ENCODE data around the gene SH3RF3.
"Not testable (repeated sequence)": the region's sequence is repeated elsewhere in the genome, so short reads cannot be mapped to it uniquely, and the experiment has no call there.

Gene SH3RF3

DNA sequence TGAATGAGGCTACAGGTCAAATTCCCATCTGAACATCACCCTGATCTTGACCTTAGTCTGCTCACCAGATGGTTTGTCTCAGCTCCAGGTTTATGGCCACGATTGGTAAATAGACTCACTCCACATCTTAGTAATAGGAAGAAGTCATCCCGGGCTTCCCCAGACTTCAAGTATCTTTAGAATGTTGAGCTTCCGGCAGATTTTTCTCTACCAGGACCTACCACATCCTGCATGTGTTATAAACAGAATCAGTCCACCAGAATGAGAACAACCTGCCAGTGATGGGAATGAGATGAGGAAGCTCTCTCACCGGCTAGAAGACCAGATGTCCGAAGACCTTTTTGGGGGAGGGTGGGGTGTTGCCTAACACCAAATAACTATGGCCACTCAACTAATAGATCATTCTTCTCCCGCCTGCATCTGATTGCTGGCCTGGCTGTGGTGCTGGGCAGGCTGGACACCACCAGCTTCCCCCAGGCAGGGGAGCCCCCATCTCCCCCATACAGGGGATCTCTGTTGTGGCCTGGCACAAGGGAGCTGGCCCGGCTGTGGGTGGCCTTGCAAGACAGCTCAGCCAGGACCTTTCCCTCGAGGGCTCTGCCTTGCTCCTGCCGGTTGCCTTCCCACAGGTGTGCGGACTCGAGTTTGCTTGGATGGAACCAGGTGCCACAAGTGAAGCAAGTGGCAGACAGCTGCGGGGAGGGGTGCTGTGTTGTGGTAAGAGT is 88.5 kb downstream of the SH3RF3 start:
- DNase-seq (ENCODE audit: low read depth, low spot score) = no peak

DNA sequence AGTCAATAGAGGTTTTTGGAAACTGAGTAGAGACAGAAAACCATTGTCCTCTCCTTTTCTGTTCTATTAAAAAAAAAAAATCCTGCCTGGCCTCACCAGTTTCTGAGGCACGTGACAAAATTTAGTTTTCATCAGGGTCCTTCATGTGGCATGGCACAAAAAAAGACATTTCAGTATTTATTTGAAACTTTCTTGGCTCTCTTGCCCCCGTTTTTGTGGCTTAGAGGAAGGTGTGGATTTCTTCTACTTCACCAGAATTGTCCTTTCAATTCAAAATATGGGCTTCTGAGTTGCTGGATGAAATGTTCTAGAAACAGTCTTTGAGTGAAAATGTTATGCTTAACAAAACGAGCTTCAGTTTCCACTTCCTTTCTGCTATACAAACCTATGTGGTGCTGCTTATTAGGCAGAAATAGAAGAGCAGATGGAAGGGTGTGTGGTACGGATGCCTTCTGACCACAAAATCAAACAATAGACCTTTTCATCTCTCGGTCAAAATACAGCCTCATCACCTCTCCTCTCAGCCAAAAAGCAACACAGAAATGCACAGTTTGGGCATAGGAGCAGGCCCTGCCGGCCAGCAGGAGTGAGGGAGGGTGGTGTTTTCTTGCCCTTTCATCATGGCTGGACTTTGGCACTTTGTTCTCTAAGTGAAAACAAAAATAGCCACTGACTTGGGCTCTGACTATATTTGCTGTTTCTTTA is 89.2 kb downstream of the SH3RF3 start:
- DNase-seq (ENCODE audit: low read depth, low spot score) = no peak

DNA sequence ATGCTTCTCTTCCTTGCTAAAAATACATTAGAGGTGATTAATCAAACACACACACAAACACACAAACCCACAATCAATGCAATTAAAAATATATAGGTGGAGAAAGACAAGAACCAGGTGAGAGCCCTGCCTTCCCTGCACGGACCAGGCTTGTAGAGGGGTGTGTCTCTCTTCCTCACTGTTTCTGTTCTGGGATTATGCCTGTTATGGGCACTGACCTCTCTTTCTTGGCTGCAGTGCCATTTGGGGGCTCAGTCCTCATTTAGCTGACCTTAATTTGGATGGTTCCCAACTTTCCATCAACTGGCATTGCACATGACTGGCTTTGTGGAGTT is 89.8 kb downstream of the SH3RF3 start:
- DNase-seq (ENCODE audit: low read depth, low spot score) = no peak

DNA sequence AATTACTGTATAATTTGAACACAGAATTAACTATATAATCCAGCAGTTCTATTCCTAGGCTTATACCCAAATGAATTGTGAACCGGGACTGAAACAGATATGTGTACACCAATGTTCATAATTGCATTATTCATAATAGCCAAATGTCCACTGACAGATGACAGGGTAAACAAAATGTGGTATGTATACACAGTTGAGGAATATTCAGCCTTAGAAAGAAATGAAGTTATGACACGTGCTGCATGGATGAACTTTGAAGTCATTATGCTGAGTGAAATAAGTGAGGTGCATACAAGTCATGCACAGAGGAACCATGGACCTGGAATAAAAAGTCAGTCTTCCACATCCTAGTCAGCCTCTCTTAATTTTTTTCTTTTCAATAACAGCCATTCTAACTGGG is 91.9 kb downstream of the SH3RF3 start:
- DNase-seq (ENCODE audit: low read depth, low spot score) = no peak

DNA sequence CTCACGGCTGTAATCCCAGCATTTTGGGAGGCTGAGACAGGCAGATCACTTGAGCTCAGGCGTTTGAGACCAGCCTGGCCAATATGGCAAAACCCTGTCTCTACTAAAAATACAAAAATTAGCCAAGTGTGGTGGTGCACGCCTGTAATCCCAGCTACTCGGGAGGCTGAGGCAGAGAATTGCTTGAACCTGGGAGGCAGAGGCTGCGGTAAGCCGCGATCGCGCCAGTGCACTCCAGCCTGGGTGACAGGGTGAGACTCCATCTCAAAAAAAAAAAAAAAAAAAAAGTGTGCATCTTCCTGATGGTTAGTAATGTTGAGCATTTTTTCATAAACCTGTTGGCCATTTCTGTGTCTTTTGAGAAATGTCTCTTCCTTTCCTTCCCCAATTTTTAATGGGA is 92.3 kb downstream of the SH3RF3 start:
- not testable (repeated sequence) for DNase-seq (ENCODE audit: low read depth, low spot score)

DNA sequence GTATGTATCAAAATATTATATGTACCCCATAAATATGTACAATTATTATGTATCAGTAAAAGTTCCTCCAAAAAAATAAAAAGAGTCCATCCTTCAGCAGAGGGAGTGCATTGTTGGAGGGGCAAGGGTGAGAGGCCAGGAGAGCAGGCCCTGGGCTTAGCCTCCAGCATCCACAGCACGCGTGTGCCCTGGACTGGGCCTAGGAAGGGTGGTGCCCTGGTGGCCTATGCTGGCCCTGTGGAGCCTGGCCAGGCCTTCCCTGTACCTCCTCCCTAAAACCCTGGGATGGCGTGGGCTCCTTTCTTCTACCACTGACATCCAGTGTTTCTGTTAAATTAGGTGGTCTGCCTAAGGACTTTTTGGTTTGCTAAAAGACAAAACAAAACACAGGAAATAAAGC is 93.4 kb downstream of the SH3RF3 start:
- DNase-seq (ENCODE audit: low read depth, low spot score) = no peak

DNA sequence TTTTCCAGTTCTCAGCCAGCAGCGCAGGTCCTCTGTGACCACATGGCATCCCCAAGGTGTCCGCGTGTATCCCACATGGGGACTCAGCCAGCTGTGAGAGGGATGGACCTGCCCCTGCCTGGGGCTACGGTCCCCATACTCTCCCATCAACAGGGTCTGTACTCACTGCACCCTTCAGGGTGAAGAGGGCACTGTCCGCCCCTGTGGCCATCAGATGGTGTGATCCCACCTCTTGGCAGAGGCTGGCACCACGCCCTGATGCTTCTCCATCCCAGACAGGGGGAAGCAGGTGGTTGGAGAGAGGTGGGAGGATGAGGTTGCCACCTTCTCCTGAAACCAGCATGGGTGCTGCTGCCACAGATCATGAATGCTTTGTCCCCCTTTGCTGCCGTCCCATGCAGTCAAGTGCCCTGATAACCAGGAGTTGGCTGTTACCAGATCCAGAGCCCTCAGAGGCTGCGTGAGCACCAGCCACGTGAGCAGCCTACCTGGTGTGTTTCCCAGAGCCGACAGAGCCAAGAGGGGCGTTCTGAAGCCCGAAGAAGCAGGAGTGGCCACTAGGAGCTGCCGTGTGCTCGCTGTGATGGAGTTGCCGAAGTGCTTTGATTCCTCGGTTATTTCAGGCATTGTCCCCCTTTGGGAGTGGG is 93.9 kb downstream of the SH3RF3 start:
- no peak for DNase-seq (ENCODE audit: low read depth, low spot score)

DNA sequence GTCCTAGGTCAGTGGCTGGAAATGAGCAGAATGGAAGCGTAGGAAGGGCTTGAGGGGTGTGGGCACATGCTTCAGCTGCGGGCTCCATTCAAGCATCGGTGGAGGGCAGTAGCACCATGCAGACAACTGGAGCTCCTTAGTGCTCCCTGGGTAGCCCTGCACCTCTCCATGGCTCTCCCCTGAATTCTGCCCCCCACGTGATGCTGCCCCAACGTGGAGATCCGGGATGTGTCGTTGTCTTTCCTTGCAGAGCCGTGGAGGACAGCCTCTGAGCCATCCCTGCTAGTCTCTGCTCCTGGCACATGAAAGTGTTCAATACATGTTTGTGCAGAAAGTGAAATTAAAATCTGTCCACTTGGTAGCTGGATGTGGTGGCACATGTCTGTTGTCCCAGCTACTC is 94.5 kb downstream of the SH3RF3 start:
- no peak for DNase-seq (ENCODE audit: low read depth, low spot score)

DNA sequence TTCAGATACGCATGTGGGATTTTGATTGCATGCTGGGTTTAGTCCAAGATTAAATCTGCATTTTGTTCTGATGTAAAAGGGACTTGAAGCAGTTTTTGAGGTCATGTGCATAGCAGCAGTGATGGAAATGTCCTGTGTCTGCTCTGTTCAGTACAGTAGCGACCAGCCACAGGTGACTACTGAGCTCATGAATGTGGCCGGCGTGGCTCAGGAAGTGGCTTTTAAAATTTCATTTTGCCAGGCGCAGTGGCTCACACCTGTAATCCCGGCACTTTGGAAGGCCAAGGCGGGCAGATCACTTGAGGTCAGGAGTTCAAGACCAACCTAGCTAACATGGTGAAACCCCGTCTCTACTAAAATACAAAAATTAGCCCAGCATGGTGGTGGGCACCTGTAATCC is 95.3 kb downstream of the SH3RF3 start:
- DNase-seq (ENCODE audit: low read depth, low spot score) = not testable (repeated sequence)

DNA sequence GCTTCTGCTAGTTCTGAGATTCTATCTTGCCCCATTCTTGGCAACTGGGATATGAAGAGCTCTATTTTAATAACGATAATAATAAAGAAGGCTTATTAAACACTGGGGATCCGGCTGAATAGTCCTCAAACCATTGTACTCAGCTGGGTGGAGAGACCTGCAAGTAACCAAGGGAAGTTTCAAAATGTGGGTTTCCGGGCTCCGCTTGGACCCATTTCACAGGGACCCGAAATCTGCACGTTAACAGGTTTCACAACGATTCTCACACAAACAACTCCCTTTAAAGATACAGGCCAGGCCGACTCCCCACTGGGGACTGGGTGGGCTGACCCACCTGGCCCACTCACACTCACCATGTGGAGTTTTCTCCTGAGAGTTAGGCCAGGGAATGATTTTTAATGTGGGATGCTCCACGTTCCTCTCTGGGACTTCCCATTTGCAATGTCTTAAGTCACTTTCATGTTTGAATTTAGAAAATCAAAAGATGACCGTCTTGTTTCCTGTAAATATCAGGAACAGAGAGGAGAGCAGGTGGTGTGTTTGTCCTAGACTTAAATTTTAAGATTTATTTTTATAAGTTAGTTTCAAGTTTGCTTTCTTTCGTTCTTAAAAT is 96.3 kb downstream of the SH3RF3 start:
- DNase-seq (ENCODE audit: low read depth, low spot score) = no peak

DNA sequence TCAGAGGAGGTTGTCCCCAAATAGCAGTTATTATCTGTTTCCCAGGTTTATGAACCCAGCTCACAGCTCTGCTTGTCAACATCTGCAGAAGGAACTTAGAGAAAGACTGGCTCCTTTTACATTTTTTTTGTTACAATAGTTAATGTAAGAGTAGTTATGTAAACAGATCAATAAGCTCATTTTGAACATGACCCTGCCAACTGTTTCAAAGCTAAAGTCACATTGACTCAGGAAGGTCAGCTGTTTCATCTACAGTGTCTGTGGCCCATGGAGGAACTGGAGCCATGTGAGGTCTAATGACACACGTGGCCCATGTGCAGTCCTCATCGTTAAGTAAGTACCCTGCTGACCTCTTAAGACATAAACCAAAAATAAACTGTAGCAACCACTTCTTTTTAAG is 97.1 kb downstream of the SH3RF3 start:
- DNase-seq (ENCODE audit: low read depth, low spot score) = no peak

DNA sequence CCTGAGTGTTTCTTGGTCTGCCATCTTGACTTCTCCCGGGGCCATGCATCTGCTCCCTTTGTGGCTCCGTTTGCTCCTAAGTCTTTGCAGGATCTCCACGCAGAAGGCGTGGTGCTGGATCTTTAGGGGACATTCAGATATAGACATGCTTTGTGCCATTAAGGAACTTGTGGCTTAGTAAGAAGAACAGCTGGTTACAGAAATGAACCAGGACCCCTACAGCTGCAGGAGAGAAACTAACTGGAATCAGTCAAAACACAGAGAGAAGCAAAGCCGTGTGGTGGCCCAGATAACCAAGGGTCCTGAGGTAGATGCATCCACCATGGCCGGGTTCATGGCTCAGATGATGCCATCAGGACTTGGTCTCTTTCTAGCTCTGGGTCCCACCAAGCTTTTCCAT is 97.6 kb downstream of the SH3RF3 start:
- no peak for DNase-seq (ENCODE audit: low read depth, low spot score)

DNA sequence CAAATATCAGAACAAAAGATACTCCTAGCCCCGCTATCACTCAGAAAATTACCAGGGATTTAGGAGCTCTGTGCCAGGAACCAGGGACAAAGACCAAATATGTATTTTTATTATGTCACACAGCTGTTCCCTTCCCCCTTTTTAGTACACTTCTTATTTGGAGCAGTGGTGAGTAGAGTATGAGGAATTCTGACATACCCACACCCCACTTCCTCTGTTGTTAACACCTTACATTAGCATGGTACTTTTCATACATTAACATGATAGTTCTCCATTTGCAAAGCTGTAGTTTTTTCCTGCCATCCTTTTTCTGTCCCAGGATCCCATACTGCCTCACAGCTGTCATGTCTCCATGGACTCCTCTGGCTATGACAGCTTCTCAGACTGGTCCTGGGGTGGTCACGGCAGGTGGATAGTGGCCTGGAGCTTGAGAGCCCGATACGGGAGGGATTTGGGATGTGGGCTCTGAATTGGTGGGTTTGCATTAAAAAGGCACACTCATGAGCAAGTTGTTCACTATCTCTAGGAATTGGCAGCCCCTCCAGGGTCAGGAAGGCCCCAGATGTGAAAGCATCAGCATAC is 100.2 kb downstream of the SH3RF3 start:
- DNase-seq (ENCODE audit: low read depth, low spot score) = no peak

DNA sequence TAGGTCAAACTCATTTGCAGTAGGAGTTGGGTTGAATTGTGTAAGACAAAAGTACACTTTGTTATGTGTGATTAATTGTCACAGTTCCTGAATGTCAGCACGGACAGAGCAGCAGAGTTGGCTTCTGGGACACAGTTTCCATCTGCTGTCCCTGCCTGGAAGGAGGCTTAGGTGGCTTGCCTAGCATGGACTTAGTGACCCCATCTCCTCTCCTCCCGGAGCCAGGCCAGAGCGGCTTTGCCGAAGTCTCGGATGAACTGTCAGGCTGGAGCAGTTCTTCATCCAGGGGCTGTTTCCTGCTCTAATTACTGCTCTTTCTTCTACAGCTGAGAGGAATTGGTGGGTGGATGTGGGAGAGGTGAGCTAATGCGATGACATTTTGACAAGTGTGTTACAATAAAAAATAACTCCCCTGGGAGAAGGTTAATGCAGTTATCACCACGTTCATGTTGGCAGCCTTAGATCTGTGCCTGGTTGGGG is 102.0 kb downstream of the SH3RF3 start:
- no peak for DNase-seq (ENCODE audit: low read depth, low spot score)

DNA sequence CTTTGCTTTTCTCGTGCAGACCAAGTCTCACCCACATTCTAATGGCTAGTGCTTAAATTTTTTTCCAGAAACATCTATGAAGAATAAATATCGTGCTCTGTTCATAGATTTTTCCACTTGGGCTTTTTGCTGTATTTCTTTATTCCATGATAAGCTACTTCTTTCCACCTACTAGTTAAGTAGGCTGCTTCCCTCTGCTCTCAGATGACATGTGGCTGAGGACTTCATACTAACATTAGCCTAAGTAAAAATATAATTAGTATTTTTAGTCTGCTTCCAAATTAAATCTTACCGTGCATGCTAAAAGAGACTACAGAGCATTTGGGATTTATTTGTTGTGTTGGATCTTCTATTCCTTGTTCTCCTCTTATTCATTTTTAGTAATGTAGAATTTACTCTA is 102.4 kb downstream of the SH3RF3 start:
- no peak for DNase-seq (ENCODE audit: low read depth, low spot score)

DNA sequence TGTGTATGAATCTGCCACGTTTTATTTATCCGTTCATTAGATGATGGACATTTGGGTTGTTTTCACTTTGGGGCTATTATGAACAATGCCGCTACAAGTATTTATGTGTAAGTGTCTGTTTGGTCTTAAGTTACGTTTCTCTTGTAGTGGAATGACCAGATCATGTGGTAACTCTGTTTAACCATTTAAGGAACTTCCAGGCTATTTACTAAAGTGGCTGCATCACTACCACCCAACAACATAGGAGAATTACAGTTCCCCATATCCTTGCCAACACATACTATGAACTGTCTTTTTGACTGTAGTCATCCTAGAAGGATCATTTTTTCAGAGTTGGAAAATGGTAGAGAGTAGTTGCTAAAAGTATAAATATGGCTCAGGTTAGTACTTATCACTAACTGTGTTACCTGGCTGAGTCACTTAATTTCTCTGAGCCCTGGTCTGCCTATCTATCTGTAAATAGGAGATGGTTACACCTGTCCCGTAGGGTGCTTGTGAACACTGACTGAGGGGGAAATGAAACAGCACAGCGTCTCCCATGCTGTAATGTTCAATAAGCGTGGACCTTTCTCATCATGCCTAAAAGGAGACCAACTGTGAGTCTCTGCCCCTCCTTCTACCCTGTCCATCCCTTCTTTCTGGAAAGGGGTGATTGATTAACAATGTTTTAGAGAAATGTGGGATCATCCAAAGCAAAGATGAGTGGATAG is 103.1 kb downstream of the SH3RF3 start:
- DNase-seq (ENCODE audit: low read depth, low spot score) = no peak

DNA sequence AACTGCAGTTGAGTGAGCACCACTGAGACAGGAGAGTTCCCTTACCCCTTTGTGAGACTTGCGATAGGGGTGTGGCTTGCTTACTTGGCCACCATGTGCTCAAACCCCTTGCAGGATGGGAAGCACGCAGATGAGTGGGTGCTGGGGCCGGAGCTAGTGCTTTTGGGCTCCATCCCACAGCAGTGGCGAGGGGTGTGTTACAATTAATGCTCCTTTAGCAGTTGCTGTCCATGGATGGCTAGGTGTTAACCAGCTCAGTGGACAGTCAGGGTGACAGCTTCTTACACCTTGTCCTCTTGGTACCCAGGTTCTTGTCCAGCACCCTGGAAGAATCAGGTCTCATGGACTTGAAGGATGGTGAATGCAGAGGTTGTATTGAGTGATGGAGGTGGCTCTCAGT is 103.9 kb downstream of the SH3RF3 start:
- no peak for DNase-seq (ENCODE audit: low read depth, low spot score)

DNA sequence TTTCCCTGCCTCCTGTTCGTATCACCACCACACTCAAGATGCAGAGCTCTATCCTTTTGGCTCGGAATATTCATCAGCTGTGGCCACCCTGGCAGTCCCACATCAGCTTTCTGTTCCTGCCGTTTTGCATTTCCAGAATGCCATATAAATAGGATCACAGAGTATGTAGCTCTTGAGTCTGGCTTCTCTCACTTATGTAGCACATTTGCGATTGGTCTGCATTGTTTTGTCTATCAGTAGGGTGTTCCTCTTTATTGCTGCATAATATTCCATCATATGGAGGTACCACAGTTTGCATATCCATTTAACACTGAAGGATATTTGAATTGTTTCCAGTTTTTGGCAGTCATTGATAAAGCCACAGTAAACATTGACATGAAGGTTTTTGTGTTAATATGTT is 104.6 kb downstream of the SH3RF3 start:
- DNase-seq (ENCODE audit: low read depth, low spot score) = no peak

DNA sequence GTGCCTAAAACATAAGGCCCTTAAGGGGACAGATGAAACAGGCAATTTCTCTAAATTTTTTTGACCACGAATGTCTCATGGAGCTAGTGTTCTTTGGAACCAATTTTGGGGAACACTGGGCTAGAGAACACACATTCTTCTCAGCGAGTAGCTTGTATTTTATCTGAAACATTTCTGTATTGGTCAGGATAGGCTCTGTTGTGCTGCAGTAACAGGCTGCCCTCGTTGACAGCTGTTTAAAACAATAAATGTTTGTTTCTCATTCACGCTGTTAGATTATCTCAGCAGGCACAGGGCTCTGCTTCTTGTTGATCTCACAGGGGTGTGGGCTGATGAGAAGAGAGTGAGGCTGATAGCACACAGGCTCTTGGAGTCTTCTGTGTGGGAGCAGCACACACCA is 105.3 kb downstream of the SH3RF3 start:
- DNase-seq (ENCODE audit: low read depth, low spot score) = no peak

DNA sequence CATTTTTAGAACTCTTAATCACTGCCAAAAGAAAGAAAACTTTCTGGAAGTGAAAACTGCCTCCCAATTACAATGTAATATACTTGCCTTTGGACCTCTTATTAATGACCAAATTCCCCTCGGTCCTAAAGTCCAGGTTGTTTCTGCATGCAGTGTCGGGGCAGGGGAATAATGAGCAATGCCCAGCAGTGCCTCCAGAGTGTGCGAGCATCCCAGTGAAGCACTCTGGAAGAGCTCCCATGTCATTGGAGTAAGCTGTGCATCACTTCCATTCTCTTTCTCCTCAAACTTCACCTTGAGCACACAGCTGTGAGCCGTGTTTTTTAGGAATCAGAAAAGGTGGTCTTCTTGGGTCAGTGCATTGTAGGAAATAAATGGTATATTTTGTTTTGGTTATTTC is 107.1 kb downstream of the SH3RF3 start:
- DNase-seq (ENCODE audit: low read depth, low spot score) = no peak

DNA sequence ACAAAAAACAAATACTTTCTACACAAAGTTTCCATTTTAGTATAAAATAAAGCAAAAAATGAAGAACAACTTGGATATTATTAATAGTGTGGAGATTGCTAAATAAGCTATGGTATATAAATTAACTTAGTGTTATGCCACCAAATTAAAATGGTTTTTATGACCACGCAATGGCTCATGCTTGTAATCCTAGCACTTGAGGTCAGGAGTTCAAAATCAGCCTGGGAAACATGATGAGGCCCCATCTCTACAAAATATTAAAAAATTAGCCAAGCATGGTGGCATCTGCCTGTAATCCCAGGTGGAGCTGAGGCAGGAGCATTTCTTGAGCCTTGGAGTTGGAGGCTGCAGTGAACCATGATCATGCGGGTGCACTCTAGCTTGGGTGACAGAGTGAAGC is 108.8 kb downstream of the SH3RF3 start:
- DNase-seq (ENCODE audit: low read depth, low spot score) = no peak

DNA sequence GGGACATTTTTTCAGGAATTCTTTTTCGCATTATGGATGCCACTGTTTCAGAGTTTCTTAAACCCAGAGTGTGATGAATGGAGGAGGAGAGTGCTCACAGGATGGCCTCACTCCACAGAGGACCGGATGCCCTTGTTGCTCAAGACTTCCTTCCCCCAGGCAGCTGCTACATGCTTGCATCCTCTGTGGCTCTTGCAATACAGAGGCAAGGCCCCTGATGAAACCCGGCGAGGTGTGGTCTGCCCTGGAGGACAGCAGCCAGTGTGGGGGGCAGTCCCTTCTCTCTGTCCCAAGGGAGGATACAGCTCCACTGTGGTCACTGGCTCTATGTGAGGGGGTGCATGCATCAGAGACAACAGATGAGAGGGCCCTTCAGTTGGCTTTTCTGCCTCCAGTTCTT is 109.6 kb downstream of the SH3RF3 start:
- DNase-seq (ENCODE audit: low read depth, low spot score) = no peak

Data from activated naive CD8-positive, alpha-beta T cell treated with anti-CD3 and anti-CD28 coated beads, Interleukin-2, amount 50 U/mL, for 16 hours (primary cell).